Right kidney (tissue), 1 donor: ENCODE measurements around the gene NME5.

ENCODE experiments used
- DNase-seq: peaks from one replicate; pipeline ENCODE4 v3.0.0-alpha.2; 2016

Gene NME5

DNA sequence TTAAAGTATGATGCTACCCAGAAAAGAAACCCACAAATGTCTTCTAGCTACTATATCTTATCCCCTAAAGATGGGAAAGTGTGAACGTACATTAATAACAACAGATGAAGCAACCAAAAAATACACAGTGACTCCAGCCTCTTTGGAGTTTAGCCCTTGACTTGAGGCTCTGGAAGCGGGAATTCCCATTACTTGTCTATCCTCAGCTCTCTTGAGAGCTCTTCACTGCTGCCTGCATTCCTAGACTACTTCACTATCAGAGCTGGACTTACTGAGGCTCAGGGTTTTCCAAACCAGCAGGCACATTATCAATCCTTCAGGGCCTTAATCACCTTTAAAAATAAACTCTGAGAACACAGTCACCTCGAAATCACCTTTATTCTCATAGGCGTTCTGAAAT is 1.0 kb upstream of the NME5 start:
- DNase-seq: no peak

DNA sequence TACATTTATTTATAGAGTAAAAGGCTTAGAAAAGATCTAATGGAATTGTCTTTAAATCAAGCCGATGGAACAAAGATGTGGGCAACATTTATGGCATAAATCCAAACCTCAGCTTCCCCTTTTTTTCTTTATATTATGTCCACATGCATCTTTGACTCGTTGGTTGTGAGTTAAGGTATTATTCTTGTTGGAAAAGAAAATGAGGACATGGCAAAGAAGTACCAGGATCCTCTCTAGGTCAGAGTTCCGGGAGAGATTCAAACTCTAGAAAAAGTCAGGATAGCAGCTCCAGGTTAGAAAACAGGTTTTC is 508 bp upstream of the NME5 start:
- DNase-seq: no peak

DNA sequence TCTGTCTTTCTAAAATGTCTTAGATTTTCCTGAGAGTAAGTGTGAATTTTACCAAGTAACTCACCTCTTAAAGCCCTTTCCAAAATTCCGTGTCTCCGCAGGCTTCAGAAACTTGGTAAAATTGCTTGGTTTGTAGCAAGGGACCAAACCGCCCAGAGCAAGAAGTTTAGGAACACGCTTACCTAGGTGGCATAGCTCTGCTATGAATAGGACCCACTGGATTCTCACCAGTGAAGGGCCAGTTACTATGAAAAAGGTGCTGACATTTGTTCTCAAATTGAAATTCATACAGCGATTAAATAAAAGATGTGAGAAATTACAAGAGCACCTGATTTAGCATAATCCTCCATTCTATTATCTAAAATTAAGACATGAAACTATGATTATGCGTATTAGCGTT is 6.7 kb downstream of the NME5 start:
- no peak for DNase-seq

DNA sequence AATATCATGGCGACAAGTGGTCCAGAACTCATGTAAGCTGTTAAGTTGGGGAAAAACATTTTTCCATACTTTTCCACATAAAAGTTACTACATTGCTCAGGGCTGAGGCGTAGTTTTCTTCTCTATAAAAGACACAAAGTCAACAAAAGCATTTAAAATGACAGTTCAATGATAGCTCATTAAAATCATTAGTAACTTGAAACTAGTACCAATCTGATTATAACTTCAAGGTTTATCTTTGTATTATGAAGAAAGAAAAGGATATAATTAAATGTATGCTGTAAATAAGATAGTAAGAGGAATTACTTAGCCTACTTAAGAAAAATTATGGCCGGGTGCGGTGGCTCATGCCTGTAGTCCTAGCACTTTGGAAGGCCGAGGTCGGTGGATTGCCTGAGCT is 9.9 kb downstream of the NME5 start:
- DNase-seq: no peak

DNA sequence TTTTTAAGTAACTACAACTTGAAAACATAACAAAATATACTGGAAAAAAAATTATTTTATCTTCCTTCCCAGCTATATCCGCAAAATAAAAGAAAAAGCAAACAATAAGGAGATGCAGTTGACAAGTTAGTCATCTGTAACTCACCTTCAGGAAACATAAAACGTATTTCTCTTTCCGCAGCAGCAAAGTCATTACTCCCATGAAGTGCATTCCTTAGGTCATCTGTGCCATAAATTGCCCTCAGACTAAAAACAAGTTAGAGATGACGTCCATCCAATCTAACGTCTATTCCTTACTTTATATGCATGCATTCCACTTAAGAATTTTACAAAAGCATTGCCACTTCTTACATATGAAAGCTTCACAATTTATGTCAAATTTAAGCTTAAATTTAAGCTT is 10.9 kb downstream of the NME5 start:
- DNase-seq: no peak

DNA sequence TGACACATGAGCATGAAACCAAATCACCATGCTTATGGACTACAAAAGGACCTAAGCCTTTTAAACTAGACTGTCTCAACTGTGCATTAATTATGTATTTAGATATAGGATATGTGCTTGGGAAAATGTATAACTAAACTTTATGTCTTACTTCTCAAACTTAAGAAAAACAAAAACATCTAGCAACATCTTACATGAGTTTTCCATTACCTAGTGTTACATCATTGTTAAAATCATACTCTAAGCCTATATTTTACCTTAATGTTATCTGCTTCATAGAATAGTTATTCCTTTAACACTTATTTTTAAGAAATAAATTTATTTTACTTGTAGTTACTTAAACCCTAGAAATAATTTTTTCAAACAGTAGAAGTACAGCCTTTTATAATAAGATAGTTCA is 24.0 kb downstream of the NME5 start:
- DNase-seq: no peak

DNA sequence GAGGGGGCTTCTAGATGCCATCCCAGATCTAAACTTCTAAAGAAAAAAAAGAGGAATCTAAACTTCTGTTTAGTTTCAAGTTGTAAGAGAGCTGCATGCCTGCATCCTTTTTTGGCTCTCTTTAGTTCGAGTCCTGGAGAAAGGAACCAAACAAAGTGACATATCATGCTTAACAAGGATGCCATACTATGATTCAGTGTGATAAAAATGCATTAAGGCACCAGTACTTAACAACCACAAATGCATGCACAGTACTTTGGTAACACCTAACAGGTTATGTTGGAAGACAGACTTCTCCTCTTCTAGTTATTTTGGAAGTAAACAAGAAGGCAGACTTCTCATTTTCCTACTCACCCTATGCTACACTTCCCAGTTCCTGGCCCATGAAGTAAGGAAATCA is 27.3 kb downstream of the NME5 start:
- DNase-seq: no peak

DNA sequence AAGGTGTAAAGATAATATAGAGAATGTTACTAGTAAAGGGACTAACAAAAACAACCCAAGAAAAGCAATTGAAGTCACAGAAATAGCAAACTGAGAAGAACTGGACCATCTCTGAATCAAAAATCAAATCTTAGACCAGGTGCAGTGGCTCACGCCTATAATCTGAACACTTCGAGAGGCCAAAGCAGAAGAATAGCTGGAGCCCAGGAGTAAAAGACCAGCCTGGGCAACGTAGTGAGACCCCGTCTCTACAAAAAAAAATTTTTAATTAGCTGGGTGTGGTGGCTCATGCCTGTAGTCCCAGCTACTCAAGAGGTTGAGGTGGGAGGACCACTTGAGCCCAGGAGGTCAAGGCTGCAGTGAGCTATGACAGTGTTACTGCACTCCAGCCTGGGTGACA is 28.0 kb downstream of the NME5 start:
- DNase-seq: no peak

DNA sequence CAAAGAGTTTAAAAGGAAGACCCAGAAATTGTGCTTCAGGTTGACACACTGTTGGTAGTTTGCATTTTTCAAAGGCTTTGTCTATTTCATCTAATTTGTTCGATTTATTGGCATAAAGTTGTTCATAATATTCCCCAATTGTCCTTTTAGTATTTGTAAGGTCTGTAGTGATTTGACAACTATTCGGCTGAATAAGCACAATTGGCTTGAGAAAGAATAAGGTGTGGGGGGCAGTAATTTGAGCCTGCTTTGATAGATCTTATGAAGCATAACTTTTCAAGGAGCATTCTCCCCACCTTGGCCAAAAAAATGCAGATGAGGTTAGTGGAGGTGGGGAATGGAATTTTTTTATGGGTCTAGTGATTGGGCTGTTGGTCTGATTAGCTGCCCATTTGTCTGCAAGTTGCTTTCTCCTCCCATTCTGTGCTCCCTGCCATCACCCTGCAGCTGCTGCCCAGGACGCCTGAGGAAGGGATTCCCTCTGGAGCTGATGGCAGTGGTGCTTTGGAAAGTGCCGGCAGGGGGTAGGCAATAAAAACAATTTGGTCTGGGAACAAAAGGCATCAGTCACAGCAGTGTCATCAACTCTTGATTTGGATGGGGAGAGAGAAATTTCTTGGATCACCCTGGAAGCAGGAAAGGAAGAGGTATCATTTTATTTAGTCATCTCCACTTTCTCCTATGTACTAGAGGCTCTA is 28.8 kb downstream of the NME5 start:
- DNase-seq: no peak

DNA sequence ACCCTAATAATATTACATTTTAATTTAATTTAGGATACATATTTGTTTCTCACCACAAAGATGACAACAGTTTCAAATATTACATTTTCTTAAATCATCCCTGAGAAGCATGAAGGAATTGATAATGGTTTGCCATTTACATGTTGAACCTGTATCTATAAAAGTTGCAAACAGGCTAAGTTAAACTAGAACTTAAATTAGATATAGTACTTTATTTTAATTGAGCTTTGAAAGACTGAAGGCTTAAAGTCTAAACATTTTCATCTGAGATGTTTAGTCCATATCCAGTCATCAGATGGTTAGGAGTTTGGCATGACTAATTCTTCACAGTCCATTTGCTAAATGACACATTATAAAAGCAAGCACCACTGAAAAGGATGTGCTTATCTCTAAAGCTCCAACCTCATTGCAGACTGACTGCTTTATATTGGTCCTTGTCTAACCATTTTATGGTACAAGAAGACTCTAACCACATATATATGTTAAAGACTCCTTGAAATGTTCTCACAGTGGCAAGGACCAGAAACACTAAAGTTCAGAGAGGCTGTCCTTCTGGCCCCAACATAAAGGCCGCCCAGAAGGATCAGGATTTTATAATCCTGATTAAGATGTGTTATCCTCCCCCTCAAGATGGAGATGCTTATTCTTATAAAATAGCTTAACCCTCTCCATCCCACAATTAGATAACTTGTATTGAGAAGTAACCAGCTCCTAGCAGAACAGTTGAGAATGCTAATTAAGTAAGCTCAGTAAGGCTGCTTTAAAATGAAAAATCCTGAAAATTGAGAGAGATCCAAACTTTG is 29.6 kb downstream of the NME5 start:
- no peak for DNase-seq

DNA sequence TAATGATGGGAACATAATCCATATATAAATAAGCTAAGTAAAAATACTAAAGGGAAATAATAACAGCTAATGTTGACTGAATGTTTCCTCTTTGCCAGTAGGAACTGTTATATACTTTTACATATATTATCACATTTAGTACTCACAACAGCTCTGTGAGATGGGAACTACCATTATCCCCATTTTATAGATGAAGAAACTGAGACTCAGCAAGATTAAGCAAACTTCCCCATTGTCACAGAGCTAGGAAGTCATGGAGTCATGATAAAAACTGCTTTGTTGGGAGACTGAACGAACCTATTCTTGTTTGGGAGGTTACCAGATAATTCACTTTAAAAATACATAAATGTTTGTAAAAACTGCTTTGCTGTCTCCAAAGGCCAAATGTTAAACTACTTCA is 32.0 kb downstream of the NME5 start:
- no peak for DNase-seq

DNA sequence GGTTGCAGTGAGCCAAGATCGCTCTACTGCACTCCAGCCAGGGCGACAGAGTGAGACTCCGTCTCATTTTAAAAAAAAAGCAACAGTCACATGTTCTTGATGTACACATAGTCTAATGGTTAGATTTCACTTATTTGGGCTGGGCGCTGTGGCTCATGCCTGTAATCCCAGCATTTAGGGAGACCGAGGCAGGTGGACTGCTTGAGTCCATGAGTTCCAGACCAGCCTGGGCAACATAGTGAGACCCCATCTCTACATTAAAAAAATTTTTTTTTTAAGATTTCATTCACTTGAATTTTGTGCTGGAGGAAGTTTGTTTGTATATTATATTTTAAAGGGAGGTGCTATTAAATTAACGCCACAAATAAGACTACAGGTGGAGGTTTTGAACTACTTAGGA is 33.5 kb downstream of the NME5 start:
- no peak for DNase-seq

DNA sequence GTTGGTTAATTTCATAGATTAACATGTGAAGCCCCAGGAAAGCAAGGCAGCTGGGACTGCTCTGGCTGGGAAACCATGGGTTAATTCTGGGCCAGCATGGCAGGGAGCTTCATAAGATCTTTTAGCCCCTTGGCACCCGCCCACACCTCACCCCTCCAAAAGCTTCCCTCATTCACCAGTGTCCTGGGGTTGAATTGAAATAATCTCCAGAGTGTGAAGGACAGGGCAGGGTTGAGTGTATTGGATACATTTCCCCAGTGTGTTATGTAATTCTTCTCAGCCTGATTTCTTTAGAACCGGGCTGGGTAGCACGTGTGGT is 36.0 kb downstream of the NME5 start:
- no peak for DNase-seq

DNA sequence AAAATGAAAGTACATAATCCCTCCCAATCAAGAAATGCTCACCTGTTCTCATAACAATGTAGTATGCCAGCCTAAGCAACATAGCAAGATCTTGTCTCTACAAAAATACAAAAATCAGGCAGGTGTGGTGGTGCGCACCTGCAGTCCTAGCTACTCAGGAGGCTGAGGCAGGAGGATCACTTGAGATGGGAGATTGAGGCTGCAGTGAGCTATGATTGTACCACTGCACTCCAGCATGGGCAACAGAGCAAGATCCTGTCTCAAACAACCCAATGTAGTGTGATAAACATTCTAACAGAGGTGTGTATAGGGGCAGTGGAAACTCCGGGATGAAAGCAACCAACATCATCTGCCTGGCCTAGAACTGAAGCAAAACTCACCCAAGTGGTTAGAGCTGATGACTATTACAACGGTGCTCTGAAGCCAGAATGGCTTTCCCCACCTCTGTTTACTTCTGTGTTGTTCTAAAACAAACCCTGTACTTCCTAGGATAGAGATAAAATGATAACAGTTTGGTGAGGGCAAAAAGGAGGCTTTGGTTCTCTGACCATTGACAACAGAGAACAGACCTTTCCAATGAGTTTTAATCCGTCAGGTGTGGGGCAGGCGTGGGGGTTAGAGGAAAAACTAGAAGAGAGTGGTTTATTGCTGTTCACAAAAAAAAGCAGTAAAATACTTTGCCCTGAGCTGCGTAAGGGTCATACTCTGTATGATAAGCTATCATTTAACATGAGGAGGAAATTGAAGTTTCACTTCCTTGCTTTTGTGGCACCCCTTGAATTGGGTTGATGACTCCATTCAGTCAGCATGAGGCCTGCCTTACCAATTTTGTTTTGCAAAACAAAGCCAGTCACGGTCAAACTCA is 36.5 kb downstream of the NME5 start:
- DNase-seq: no peak

DNA sequence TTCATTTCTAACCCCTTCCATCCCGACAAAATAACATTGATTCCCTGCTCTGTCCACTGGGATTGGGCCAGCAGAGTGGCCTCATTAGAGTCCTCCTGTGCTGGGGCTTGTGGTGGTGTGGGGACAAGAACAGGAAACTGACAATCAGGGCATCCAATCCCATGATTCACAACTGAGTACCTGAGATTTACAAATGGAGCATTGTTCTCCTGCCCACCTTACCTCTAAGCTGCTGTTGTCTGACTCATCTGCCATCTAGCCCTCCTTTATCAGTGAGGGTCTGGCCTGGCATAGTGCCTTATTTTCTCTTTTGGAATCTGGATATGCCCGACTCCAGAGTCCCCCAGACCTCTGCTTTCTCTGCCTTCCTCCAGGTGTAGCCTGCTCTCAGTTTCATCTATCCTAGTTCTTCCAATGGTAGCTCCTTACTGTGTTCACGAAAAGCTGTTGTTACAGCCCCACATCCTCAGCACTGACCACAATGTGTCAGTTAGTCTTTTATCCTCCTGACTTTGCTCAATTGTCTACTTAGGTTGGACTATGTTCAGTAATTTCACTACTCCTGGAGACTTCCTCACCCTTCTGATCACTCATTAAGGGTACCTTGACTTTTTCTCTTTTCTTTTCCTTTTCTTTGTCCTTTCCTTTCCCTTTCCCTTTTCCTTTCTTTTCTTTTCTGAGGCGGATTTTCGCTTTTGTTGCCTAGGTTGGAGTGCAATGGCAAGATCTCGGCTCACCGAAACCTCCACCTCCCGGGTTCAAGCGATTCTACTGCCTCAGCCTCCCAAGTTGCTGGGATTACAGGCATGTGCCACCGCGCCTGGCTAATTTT is 42.0 kb downstream of the NME5 start:
- DNase-seq: no peak

DNA sequence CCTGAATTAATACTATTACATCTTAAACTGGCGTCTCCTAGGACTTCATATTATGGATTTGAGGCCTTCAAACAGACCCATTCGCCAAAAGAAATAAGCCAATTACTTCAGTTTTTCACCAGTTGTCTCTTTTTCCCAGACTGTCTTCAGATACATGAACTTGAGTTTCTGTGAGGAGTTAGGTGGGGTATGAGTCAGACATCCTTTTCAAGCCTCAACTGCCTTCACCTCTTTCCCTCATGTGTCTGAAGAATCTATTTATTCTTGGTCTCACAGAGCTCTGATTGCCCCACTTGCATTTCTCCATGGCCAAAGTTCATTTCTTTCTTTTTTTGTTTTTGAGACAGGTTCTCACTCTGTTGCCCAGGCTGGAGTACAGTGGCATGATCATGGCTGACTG is 42.9 kb downstream of the NME5 start:
- DNase-seq: no peak

DNA sequence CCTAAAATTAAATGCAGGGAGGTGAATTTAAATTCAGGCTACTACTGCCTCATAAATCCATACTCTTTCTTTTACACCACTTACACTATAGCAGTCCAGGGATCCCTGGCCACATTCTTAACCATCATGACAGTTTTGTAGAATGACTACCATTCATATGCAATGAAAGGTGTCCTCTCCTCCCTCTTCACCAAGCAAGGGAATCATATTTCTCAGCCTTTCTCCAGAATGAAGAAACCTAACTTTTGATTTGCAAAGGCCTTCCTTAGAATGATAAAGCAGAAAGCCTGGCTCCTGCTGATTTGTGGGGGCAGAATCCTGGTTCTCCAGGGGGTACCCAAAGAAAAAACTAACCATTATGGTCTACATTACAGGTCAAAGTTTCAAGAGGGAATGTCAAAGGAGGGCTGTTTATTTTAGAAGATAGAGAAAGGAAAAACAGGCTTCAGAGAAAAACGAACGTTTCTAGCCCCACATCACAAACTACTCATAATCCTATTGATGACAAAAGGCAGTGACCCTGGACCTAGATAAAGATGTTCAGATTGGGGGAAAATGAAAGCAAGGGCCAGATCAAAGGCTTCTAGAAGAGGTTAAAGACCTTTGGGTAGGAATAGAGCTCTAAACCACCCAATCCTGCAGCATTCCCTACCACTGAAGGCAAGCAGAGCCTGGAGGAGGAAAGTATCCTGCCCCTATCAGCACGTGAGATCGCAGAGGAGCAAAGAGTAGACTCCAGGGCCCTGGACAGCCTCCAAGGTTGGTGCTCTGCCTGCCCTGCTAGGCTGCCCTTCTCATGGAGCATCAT is 43.9 kb downstream of the NME5 start:
- no peak for DNase-seq

DNA sequence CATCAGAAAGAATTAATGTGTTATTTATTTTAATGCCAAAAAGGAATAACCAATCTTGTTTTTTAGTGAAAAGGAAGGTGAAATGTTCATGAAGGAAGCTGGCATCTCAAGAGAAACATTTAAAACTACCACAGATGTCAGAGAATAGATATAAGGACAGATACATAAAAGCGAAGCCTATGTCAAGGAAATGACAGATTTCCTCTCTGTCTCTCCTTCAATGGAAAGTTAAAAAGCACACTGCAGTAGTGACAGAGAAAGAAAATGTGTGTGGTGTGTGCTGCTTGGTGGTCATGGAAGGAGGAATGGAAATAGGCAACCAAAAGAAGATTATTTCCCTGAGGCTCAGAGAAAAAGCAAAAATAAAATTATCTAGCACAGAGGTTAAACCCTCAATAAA is 46.2 kb downstream of the NME5 start:
- no peak for DNase-seq

DNA sequence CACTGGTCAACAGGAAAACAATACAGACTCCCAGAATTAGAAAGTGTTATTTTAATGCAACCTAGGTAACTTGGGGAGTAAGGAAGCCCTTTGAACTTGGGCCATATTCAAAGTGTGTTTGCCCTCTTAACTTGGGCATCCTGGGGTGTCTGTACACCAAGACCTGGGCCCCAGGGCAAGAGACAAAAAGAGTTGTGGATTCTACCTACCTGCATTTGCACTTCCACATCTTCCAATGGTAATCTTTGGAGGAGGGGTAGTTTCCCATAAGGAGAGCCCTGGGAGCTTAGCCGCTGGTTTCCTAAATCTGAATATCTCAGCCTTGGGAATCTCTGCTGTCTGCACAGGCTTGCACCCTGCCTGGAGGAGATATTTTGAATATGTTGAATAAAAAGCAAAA is 46.9 kb downstream of the NME5 start:
- DNase-seq: no peak

DNA sequence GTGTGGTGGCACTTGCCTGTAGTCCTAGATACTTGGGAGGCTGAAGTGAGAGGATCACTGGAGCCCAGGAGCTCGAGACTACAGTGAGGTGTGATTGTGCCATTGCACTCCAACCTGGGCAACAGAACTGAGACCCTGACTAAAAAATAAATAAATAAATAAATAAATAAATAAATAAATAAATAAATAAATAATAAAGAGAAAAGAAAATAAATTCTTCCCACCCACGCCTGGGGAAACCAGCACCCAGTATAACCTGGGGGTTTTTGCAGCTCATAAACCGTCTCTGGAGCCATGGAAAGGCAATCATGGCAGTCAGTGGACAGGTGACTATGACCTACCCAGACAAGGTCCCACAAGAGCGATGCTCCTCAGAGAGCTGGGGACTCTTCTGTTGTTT is 47.5 kb downstream of the NME5 start:
- no peak for DNase-seq

DNA sequence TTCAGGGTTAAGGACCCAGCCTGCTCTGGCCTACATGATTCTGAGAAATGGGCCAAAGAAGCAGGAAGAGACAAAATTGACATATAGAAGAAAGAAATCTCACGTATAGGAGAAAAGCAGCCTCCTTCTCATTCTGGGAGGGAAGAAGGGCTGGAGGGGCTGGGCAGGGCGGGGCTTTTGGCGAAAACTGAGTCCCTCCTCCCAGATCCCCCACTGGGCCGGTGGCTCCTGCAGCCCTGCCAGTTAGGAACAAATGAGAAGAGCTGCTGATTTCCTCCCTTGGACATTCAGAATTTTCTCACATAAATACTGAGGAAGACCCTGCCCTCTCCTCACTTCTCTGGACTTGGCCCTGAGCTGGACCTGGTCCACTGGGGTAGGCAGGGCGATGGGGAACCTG is 55.5 kb downstream of the NME5 start, which contains the start of gene WNT8A:
Gene WNT8A (plus strand): TSS at position 332 of the 400 bp plus-strand sequence. CDS start 95 bp downstream, outside the sequence.
- DNase-seq: no peak

DNA sequence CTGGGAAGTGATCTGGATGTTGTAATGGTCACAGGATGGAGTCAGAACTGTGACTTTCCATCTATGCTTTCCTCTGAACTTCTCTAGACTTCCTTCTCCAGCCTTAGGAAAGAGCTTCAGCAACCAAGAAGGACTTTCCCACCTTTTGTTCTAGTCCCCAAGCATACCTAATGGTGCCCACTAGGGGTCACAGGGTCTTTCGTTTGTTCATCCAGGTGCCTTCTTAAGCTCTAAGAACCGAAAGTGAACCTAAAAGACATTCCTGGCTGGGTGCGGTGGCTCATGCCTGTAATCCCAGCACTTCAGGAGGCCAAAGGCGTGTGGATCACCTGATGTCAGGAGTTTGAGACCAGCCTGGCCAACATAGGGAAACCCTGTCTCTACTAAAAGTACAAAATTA is 57.2 kb downstream of the NME5 start:
- DNase-seq: no peak
